GM19455 (cell line): ENCODE results near the gene ODAD4.
"Not testable (repeated sequence)": the region's sequence is repeated elsewhere in the genome, so short reads cannot be mapped to it uniquely, and the experiment has no call there.

Source experiments
- ATAC-seq: cut with Tn5 transposase; IDR thresholded peaks from one replicate; pipeline ENCODE4 v1.9.1; 2021; ENCODE audit not compliant: unreplicated experiment

The ODAD4 gene

DNA sequence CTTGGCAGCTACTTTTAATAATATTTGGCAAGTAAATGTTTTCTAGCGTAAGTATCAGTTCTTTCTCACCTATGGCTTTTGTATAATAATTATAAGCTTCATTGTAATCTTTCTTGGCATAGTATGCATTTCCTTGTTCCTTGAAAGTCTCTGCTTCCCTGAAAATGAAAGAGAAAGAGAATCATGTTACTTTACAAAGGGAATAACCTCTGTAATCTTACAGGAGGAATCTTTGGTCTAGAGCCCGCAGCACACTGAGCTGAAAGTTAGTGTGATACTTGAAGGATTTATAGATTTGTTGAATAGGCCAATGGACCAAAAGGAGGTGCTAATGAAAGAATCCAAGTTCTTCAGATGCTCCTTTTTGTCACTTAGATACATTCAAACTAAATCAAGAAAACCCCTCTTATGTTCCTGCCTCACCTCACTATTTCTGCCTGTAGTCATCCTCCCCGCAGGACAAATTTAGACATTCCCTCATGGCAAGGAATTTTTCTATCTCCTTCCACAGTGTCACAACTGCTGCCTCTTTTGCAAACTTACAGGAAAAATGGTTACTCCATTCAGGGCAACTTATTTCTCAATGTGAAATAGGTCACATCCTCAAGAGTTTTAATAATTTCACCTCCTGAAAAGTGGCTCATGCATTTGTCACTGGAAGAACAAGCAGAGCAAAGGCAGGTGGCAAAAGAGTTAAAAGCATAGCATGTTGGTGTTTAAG lies 70.2 kb downstream of the ODAD4 start:
- ATAC-seq: no peak

DNA sequence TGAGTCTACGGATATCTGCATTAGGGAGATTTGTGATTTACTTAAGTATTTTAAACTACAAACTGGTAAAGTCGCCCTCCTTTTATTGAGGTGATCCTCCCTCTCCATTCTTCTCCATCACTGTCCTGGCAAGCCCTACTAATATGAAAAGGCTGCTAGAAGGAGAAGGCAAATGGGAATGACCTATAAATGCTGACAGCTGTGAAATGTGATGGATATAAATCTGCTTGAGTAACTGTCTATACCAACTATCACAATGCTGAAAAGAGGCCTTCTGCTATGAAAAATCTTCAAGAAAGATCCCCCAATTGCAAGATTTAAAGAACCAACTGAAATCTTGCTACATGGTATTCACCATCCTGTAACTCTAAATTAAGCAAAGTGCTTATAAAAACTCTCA lies 71.3 kb downstream of the ODAD4 start:
- no peak for ATAC-seq

DNA sequence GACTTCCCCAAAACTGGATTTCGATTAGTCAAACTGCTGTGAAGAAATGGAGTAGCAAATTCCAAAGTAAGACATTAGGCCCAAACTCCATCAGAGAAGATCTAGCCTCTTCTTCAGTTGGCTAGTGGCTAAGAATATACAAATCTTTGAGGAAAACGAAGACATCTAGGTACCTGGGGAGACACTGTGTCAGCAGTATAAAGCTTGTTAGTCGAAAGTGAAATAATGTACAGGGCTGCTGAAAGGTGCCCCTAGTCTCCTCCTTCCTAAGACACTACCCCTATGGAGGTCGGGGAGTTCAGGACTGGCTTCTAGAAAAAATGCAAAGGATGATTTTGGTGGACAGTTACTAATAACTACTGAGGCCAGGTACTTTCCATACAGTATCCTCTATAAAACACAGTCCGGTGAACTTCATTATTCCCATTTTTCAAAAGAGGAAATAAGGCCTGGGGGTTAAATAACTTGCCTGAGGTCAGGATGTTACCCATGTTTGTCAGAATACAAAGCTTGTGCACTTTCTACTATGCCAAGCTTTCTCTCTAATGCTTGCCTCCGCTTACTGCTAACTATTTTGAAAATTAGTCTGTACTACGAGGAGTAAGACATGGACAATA lies 71.9 kb downstream of the ODAD4 start:
- ATAC-seq: no peak

DNA sequence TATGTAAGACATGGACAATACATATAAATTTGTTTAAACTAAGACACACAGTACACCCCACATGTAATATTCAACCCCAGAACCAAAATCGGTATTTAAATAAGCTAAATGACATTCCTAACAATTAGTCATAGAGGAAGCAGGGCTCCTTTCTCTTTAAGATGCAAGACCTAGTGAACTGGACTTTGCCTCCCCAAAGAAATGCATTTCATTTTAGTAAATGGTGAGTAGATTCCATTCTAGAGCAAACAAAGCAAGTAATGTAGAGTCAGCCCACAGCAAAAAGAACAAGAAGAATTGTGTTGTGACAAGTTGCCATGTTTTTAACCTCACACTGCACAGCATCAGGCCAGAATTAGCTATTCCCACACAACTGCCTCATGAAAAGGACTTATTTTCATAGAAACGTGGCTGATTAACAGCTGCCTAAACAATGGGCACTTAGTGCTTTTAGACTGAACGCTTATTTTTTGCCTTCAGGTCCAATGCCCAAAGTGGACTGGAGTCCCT lies 72.4 kb downstream of the ODAD4 start:
- no peak for ATAC-seq

DNA sequence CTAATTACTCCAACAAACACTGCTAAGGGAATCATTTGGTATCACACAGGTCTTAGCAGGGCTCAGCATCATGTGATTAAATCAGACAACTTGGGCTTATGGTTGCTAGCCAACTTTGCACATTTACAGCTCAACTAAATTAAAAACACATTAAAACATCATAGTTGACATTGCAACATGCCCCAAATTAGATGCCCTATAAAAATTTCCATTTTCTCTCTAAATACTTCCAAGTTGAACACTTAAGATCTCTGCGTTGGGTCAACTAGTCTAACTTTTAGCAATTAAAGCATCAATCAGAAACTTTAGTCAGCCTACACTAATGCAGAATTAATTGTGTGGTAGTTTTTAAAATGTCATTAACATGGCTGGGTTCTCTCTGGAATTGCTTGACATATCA lies 74.7 kb downstream of the ODAD4 start:
- no peak for ATAC-seq

DNA sequence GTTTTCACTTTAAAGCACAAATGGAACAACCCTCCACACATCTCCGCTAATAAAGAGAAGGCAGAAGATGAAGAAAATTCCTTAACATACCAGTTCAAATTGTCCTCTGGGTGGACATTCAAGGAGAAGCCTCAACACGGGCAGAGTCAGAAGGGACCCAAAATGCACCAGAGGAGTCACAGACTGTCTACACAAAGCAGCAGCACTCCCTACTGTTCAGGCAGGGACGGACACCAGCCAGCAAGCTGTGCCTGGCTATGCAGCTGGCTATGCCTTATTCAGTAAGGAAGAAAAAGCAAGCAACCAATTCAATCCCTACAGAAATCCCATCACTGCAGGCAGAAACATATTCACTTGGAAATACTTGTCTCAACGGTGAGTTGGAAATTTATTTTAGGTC lies 78.8 kb downstream of the ODAD4 start:
- ATAC-seq: no peak

DNA sequence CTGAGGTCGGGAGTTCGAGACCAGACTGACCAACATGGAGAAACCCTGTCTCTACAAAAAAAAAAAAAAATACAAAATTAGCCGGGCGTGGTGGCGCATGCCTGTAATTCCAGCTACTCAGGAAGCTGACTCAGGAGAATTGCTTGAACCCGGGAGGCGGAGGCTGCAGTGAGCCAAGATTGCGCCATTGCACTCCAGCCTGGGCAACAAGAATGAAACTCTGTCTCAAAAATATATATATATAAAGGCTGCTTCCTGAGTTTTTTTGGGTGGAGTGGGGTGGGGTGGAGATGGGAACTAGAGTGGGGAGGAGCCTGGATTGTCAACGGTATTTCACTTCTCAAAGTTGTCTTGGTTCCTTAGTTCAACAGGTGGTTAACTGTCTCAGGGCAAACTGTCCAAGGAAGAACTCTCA lies 79.9 kb downstream of the ODAD4 start:
- not testable (repeated sequence) for ATAC-seq

DNA sequence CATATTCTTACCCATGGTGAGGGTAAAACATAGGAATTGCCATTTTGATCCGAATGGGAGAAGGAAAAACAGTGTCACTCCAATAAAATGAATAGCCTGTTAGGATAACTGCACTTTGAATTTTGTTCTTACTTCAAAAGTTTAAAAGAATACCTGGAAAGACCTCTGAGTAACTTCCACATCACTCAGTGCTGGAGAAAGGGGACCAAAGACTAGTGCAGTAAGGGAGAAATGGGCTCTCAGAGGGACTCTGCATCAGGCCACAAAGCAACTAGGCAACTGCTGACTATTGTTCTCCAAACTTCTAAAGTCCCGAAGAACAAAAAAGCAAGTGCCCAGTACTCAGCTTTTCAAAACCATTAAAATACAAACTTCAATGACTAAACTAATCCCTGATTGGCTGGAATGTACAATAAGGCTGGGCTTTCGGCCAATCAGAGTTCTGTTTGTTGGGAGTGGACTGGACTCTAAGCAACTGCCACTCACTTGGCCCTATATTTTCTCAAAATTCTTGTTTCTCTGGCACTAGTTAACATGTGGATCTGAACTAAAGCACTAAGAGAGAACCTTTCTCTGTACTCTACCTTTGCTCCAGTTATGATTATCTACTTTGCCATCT lies 80.6 kb downstream of the ODAD4 start:
- no peak for ATAC-seq

DNA sequence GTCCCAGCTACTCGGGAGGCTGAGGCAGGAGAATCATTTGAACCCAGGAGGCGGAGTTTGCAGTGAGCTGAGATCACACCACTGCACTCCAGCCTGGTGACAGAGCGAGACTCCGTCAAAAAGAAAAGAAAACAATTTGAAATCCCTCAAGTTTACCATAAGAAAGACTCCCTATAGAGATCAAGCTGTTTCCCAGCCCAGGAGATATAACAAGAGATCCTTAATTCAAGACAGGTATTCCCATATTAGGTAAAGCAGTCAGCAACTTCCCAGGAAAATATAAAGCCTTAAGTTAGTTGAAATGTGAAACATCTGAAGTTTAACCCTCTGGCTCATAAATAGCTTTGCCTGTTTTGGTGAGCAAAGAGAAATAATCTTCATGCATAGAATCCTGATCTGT lies 81.9 kb downstream of the ODAD4 start:
- not testable (repeated sequence) for ATAC-seq

DNA sequence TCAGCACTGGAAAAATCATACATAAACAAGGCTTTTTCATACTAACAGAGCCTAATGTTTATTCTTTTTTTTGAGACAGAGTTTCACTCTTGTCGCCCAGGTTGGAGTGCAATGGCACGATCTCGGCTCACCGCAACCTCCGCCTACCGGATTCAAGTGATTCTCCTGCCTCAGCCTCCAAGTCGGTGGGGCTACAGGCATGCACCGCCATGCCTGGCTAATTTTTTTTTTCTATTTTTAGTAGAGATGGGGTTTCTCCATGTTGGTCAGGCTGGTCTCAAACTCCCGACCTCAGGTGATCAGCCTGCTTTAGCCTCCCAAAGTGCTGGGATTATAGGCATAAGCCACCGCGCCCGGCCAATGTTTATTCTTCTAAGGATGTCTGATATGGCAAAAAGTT lies 83.3 kb downstream of the ODAD4 start:
- ATAC-seq: not testable (repeated sequence)
